B cell (primary cell): Measurements from ENCODE around the gene GUCA1A. TPM values are rescaled to one million over a fixed set of nuclear protein-coding genes. Genes with fewer than 3 reads are reported as not detected.

Experiments
- ATAC-seq: fragments of 200-7000 bp; cut with Tn5 transposase; one replicate; pipeline ENCODE4 v1.10.0; 2021; ENCODE audit warnings: low read depth, mild to moderate bottlenecking, moderate number of reproducible peaks, moderate library complexity
- CTCF ChIA-PET: fragments of 350-600 bp; sonication (Branson Sonifier 250); formaldehyde crosslinking; loops from one replicate; lab custom pipeline; 2021; ENCODE audit warnings: antibody characterized with exemption, inconsistent platforms; lab: Charles Lee
- POLR2A ChIA-PET: fragments of 350-600 bp; sonication (Branson Sonifier 250); formaldehyde crosslinking; loops from one replicate; lab custom pipeline; 2021; ENCODE audit warnings: antibody characterized with exemption; lab: Charles Lee
- DNase-seq: peaks from one replicate; pipeline ENCODE4 v3.0.0; 2013
- H2AFZ ChIP-seq: 2 replicates; pipeline ENCODE4 v1.6.1; 2012; ENCODE audit warnings: mild to moderate bottlenecking, low read depth, low read length; ENCODE audit not compliant: insufficient read depth, poor library complexity, severe bottlenecking
- H3K27ac ChIP-seq, 2 donors: 1 replicate in 1 of 2; 2 replicates in 1 of 2; pipeline ENCODE4 v1.5.1; 2012 to 2013; ENCODE audit warnings: low read length in 2 of 2, mild to moderate bottlenecking in 2 of 2, moderate library complexity in 1 of 2
- H3K27me3 ChIP-seq, 4 experiments: fragments of 200-600 bp in 1 of 4; sonication (generic) in 1 of 4; replicated peaks in 1 of 4; 1 replicate in 2 of 4; 2 replicates in 2 of 4; pipeline versions ENCODE4 v1.6.1 to v1.7.0; 2013 to 2016; ENCODE audit warnings: low read length in 3 of 4, mild to moderate bottlenecking in 2 of 4, mixed read lengths in 1 of 4, moderate library complexity in 1 of 4; ENCODE audit not compliant: insufficient read depth in 4 of 4, control insufficient read depth in 3 of 4; ENCODE audit errors: control extremely low read depth in 1 of 4
- H3K36me3 ChIP-seq, 2 experiments: replicated peaks in 1 of 2; 1 replicate in 1 of 2; 2 replicates in 1 of 2; pipeline versions ENCODE4 v1.6.1 to v1.7.1; 2013; ENCODE audit warnings: low read length in 1 of 2; ENCODE audit not compliant: insufficient read depth in 2 of 2, control insufficient read depth in 1 of 2; ENCODE audit errors: control extremely low read depth in 1 of 2, extremely low read depth in 1 of 2
- H3K4me1 ChIP-seq, 2 donors: fragments of 200-600 bp in 1 of 2; sonication (generic) in 1 of 2; 1 replicate in 1 of 2; 2 replicates in 1 of 2; pipeline versions ENCODE4 v1.5.1 to v1.6.1; 2013 to 2017; ENCODE audit warnings: low read length in 2 of 2; ENCODE audit not compliant: control insufficient read depth in 2 of 2, insufficient read depth in 2 of 2
- H3K4me2 ChIP-seq: replicated peaks from 2 replicates; pipeline ENCODE3; 2012; ENCODE audit warnings: mild to moderate bottlenecking, low read depth, low read length; ENCODE audit not compliant: poor library complexity, severe bottlenecking
- H3K4me3 ChIP-seq, 5 experiments: fragments of 200-600 bp in 1 of 5; sonication (generic) in 1 of 5; 1 replicate in 3 of 5; 2 replicates in 2 of 5; pipeline versions ENCODE4 v1.5.1 to v1.7.0; 2011 to 2016; ENCODE audit warnings: low read length in 4 of 5, mild to moderate bottlenecking in 4 of 5, low read depth in 2 of 5, control low read depth in 1 of 5, moderate library complexity in 1 of 5; ENCODE audit not compliant: insufficient read depth in 1 of 5; ENCODE audit errors: control extremely low read depth in 1 of 5, extremely low read depth in 1 of 5
- H3K79me2 ChIP-seq: fragments of 200-600 bp; sonication (generic); one replicate; pipeline ENCODE4 v1.6.0; 2016; ENCODE audit warnings: low read length; ENCODE audit not compliant: control insufficient read depth, insufficient read depth
- H3K9ac ChIP-seq: fragments of 200-600 bp; sonication (generic); 2 replicates; pipeline ENCODE4 v1.6.1; 2017; ENCODE audit warnings: mild to moderate bottlenecking, low read length, moderate library complexity
- H3K9me3 ChIP-seq, 3 donors: one replicate each; pipeline versions ENCODE4 v1.6.1 to v1.7.1; 2013; ENCODE audit warnings: low read length in 2 of 3; ENCODE audit not compliant: control insufficient read depth in 2 of 3, insufficient read depth in 1 of 3; ENCODE audit errors: control extremely low read depth in 1 of 3
- H4K20me1 ChIP-seq: 2 replicates; pipeline ENCODE4 v1.6.0; 2012; ENCODE audit warnings: mild to moderate bottlenecking, low read length; ENCODE audit not compliant: insufficient read depth, control insufficient read depth, poor library complexity, severe bottlenecking
- H3K27ac Mint-ChIP-seq: one replicate; pipeline ENCODE4 v1.8.0; 2021; ENCODE audit warnings: mixed read lengths
- H3K27me3 Mint-ChIP-seq: one replicate; pipeline ENCODE4 v1.8.0; 2021; ENCODE audit warnings: mixed read lengths
- H3K4me1 Mint-ChIP-seq: one replicate; pipeline ENCODE4 v1.8.0; 2021; ENCODE audit warnings: mixed read lengths
- H3K4me3 Mint-ChIP-seq: one replicate; pipeline ENCODE4 v1.8.0; 2021; ENCODE audit warnings: mixed read lengths
- H3K9me3 Mint-ChIP-seq: one replicate; pipeline ENCODE4 v1.8.0; 2022; ENCODE audit warnings: mixed read lengths; ENCODE audit not compliant: insufficient read depth
- EZH2 ChIP-seq: IDR thresholded peaks from 2 replicates; pipeline ENCODE4 v1.6.1; 2012; ENCODE audit warnings: borderline replicate concordance, low read depth, mild to moderate bottlenecking, moderate library complexity, low read length; ENCODE audit not compliant: insufficient read depth, poor library complexity, severe bottlenecking
- WGBS: methylation state at CpG from one replicate; pipeline ENCODE4 v1.1.5; 2013; ENCODE audit warnings: missing lambda C conversion rate; ENCODE audit not compliant: insufficient coverage; 5-methylcytosine and 5-hydroxymethylcytosine counted together
- intact Hi-C: fragments of 100-400 bp; cut with micrococcal nuclease; formaldehyde crosslinking; loops from one replicate; pipeline ENCODE4 v1.10.0; 2022
- polyA plus RNA-seq: library from polyadenylated mRNA; depleted of rRNA; stranded (reverse); fragments of >200 nt; gene quantifications from 2 replicates; pipeline ENCODE4 v1.2.3, GENCODE V29; 2012
- total RNA-seq, 2 donors: library from RNA; stranded (reverse); fragments of 120-200 nt in 1 of 2; gene quantifications; 1 replicate in 1 of 2; 2 replicates in 1 of 2; pipeline versions ENCODE4 v1.2.3 to v1.2.4, GENCODE V29; 2013 to 2022
- TF ChIP-seq, protein P1 (sequence below): fragments of 200-600 bp; IDR thresholded peaks from one replicate; pipeline ENCODE4 v1.8.0; 2022; ENCODE audit warnings: antibody characterized with exemption, mild to moderate bottlenecking

GUCA1A gene
- total and polyA plus RNA-seq, 2 donors (not counting 1 experiment from before 2014, with no cell fraction given): not detected

DNA sequence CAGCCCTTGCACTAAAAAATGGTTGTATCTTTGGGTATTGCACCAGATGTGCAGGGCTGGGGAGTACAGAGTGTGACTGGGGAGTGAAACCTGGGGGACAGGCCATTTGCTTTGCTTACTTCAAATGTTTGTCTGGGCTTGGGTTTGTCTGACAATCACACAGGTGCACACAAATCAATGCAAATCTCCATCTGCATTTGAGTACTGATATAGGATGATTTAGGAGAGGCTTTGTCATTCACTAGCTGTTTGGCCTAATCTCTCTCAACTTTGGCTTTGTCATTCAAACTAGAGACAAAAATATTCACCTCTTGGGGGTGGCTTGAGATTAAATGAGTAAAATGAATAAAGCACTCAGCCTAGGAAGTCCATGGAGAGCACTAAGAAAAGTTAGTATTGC is 3.8 kb downstream of the GUCA1A start:
- Mint-ChIP-seq H3K9me3 (no peaks in the 10 kb centered on the region), H3K4me1 (peaks cover 7% of the 10 kb centered on the region), H3K27me3 (peaks cover 23% of the 10 kb centered on the region), H3K27ac (no peak overlapping the region), H3K4me3 (no peak overlapping the region)
- Histone ChIP-seq H3K9ac (no peak overlapping the region), H3K9me3 (no peaks in the 10 kb centered on the region), H3K27ac (no peak overlapping the region), H3K79me2 (no peaks in the 10 kb centered on the region), H3K4me2 (no peak overlapping the region), H3K4me3 (no peak overlapping the region), H2AFZ (no peak overlapping the region), H3K4me1 (peaks cover 5 to 7% of the 10 kb centered on the region in 2 donors), H4K20me1 (no peaks in the 10 kb centered on the region), H3K27me3 (peaks cover 0 to 16% (median 2%) of the 10 kb centered on the region in 4 experiments), H3K36me3 (no peaks in the 10 kb centered on the region)
- TF ChIP-seq, protein P1, sequence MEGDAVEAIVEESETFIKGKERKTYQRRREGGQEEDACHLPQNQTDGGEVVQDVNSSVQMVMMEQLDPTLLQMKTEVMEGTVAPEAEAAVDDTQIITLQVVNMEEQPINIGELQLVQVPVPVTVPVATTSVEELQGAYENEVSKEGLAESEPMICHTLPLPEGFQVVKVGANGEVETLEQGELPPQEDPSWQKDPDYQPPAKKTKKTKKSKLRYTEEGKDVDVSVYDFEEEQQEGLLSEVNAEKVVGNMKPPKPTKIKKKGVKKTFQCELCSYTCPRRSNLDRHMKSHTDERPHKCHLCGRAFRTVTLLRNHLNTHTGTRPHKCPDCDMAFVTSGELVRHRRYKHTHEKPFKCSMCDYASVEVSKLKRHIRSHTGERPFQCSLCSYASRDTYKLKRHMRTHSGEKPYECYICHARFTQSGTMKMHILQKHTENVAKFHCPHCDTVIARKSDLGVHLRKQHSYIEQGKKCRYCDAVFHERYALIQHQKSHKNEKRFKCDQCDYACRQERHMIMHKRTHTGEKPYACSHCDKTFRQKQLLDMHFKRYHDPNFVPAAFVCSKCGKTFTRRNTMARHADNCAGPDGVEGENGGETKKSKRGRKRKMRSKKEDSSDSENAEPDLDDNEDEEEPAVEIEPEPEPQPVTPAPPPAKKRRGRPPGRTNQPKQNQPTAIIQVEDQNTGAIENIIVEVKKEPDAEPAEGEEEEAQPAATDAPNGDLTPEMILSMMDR: no peak
- TF ChIP-seq EZH2: no peak
- intact Hi-C loops: no loop called here
- ChIA-PET CTCF (no interaction called here), POLR2A (no interaction called here)
- ATAC-seq: no peak
- no peak for DNase-seq

DNA sequence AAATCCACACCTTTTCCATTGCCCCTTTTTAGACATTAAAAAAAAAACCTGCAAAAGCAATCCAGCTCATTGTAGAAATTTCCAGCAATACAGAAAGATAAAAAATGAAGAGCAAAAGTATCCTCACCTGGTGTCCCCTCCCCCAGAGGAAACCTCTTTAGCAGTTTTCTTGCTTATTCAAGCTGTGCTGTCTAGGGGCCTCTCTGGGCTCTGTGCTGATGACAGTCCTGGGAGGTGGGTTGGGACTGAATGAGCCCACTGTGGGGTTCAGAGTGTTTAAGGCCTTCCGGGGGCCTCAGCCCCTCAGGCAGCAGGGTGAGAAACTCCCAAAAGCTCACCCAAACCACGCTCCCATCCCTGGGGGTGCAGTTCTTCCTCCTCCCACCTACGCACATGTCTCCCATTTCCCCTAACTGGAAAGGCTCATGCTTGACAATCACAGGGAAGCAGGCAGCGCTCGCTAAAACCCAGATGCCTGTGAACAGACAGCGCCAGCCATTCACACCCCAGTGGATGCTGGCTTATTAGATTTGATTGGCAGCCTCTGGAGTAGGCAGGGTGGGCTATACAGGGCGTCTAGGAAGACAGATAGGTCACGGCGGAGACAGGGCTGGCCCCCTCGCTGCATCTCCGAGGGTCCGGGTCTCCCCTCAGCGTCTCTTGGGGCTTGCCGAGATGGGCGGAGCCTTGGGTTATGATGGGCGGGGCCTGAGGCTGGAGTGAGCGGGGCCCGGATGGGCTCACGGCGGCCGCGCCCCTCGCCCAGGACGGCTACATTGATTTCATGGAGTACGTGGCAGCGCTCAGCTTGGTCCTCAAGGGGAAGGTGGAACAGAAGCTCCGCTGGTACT is 4.6 kb downstream of the GUCA1A start:
- Histone ChIP-seq H3K27ac (no peak overlapping the region), H3K4me1 (peaks cover 5 to 7% of the 10 kb centered on the region in 2 donors), H3K79me2 (no peaks in the 10 kb centered on the region), H3K4me3 (no peak overlapping the region), H4K20me1 (no peaks in the 10 kb centered on the region), H3K36me3 (no peaks in the 10 kb centered on the region), H3K27me3 (peaks cover 0 to 16% (median 2%) of the 10 kb centered on the region in 4 experiments), H3K4me2 (peak overlapping the region; percentile 51), H3K9me3 (no peaks in the 10 kb centered on the region), H3K9ac (peak overlapping the region; percentile 11), H2AFZ (peak overlapping the region; percentile 54)
- CTCF ChIA-PET: no interaction called here
- H3K9me3 Mint-ChIP-seq: no peaks in the 10 kb centered on the region
- no peak for TF ChIP-seq EZH2
- TF ChIP-seq, protein P1: no peak
- H3K4me3 Mint-ChIP-seq: peak overlapping the region; percentile 45
- DNase-seq (peak; percentile 18), ATAC-seq (no peak)
- intact Hi-C loops: no loop called here
- peaks cover 23% of the 10 kb centered on the region for H3K27me3 Mint-ChIP-seq
- no peak overlapping the region for H3K27ac Mint-ChIP-seq
- 23% methylated on average over 26 of the region's 27 CpGs for WGBS
- POLR2A ChIA-PET: interaction anchor here (0.6 kb wide), 1 partner anchor 98 kb away, joined by 3 read pairs; no protein-coding TSS in a partner anchor
- peaks cover 7% of the 10 kb centered on the region for H3K4me1 Mint-ChIP-seq
